ENCODE results near the gene MINDY4.

MINDY4 gene

GRCh38 chr7:30859202-30859939, 88.2 kb downstream of the MINDY4 start:
- no peak for ATAC-seq
- no peaks in the 10 kb centered on the region for H3K27me3 Mint-ChIP-seq
- H3K9me3 Mint-ChIP-seq: no peaks in the 10 kb centered on the region
- peak overlapping the region in 1 of 2 donors; percentile 45 for H3K27ac Mint-ChIP-seq
- no peak overlapping the region for H3K4me3 Mint-ChIP-seq
- no peaks in the 10 kb centered on the region for H3K4me1 Mint-ChIP-seq
- no peak for DNase-seq

- Mint-ChIP-seq H3K4me3 (no peak overlapping the region), H3K27me3 (no peaks in the 10 kb centered on the region), H3K4me1 (no peaks in the 10 kb centered on the region), H3K27ac (peak overlapping the region; percentile 19 to 45), H3K9me3 (no peaks in the 10 kb centered on the region)
- DNase-seq (no peak), ATAC-seq (no peak)
Measured at GRCh38 chr7:30859940-30860496, 88.8 kb downstream of the MINDY4 start.

- no peaks in the 10 kb centered on the region for H3K9me3 Mint-ChIP-seq
- DNase-seq (no peak), ATAC-seq (no peak)
- no peak overlapping the region for H3K27ac Mint-ChIP-seq
- no peak overlapping the region for H3K4me3 Mint-ChIP-seq
- H3K4me1 Mint-ChIP-seq: no peaks in the 10 kb centered on the region
- no peaks in the 10 kb centered on the region for H3K27me3 Mint-ChIP-seq
Measured at GRCh38 chr7:30861612-30862011, 90.4 kb downstream of the MINDY4 start.

GRCh38 chr7:30862995-30863705, 91.9 kb downstream of the MINDY4 start:
- H3K4me1 Mint-ChIP-seq: no peaks in the 10 kb centered on the region
- no peaks in the 10 kb centered on the region for H3K9me3 Mint-ChIP-seq
- DNase-seq (no peak), ATAC-seq (no peak)
- no peaks in the 10 kb centered on the region for H3K27me3 Mint-ChIP-seq
- H3K4me3 Mint-ChIP-seq: no peak overlapping the region
- H3K27ac Mint-ChIP-seq: no peak overlapping the region

GRCh38 chr7:30863706-30864035, 92.5 kb downstream of the MINDY4 start:
- Mint-ChIP-seq H3K4me1 (no peaks in the 10 kb centered on the region), H3K27ac (no peak overlapping the region), H3K9me3 (no peaks in the 10 kb centered on the region), H3K27me3 (no peaks in the 10 kb centered on the region), H3K4me3 (no peak overlapping the region)
- DNase-seq (no peak), ATAC-seq (no peak)

GRCh38 chr7:30864101-30864500, 92.9 kb downstream of the MINDY4 start:
- no peak for ATAC-seq
- Mint-ChIP-seq H3K9me3 (no peaks in the 10 kb centered on the region), H3K4me3 (no peak overlapping the region), H3K27me3 (no peaks in the 10 kb centered on the region), H3K27ac (no peak overlapping the region), H3K4me1 (no peaks in the 10 kb centered on the region)
- no peak for DNase-seq

- H3K9me3 Mint-ChIP-seq: no peaks in the 10 kb centered on the region
- no peaks in the 10 kb centered on the region for H3K27me3 Mint-ChIP-seq
- no peak overlapping the region for H3K4me3 Mint-ChIP-seq
- ATAC-seq: no peak
- no peaks in the 10 kb centered on the region for H3K4me1 Mint-ChIP-seq
- peak overlapping the region in 1 of 2 donors; percentile 13 for H3K27ac Mint-ChIP-seq
- DNase-seq: no peak
Measured at GRCh38 chr7:30865076-30865475, 93.9 kb downstream of the MINDY4 start.

GRCh38 chr7:30865821-30866220, 94.6 kb downstream of the MINDY4 start:
- DNase-seq: no peak
- Mint-ChIP-seq H3K27me3 (no peaks in the 10 kb centered on the region), H3K27ac (no peak overlapping the region), H3K4me1 (no peaks in the 10 kb centered on the region), H3K4me3 (no peak overlapping the region), H3K9me3 (no peaks in the 10 kb centered on the region)
- no peak for ATAC-seq

GRCh38 chr7:30866939-30867338, 95.7 kb downstream of the MINDY4 start:
- no peaks in the 10 kb centered on the region for H3K4me1 Mint-ChIP-seq
- H3K27ac Mint-ChIP-seq: no peak overlapping the region
- no peaks in the 10 kb centered on the region for H3K27me3 Mint-ChIP-seq
- no peaks in the 10 kb centered on the region for H3K9me3 Mint-ChIP-seq
- ATAC-seq (no peak), DNase-seq (no peak)
- no peak overlapping the region for H3K4me3 Mint-ChIP-seq

GRCh38 chr7:30867483-30867882, 96.3 kb downstream of the MINDY4 start:
- DNase-seq: no peak
- no peak overlapping the region for H3K4me3 Mint-ChIP-seq
- no peaks in the 10 kb centered on the region for H3K9me3 Mint-ChIP-seq

GRCh38 chr7:30869794-30870611, 98.8 kb downstream of the MINDY4 start:
- H3K9me3 Mint-ChIP-seq: no peaks in the 10 kb centered on the region
- no peak overlapping the region for H3K27ac Mint-ChIP-seq
- no peaks in the 10 kb centered on the region for H3K27me3 Mint-ChIP-seq
- DNase-seq: no peak
- H3K4me1 Mint-ChIP-seq: no peaks in the 10 kb centered on the region
- H3K4me3 Mint-ChIP-seq: no peak overlapping the region
- ATAC-seq: no peak

More at GRCh38 chr7:30867483-30867882, 96.3 kb downstream of the MINDY4 start:
- Mint-ChIP-seq H3K27ac (no peak overlapping the region), H3K27me3 (no peaks in the 10 kb centered on the region), H3K4me1 (no peaks in the 10 kb centered on the region)
- ATAC-seq: no peak

- Mint-ChIP-seq H3K4me3 (no peak overlapping the region), H3K27ac (peak overlapping the region in 1 of 2 donors; percentile 78), H3K4me1 (no peaks in the 10 kb centered on the region), H3K27me3 (no peaks in the 10 kb centered on the region), H3K9me3 (no peaks in the 10 kb centered on the region)
- ATAC-seq (peak; percentile 48), DNase-seq (no peak)
Measured at GRCh38 chr7:30870821-30871518, 99.8 kb downstream of the MINDY4 start.

GRCh38 chr7:30871655-30872054, 100.4 kb downstream of the MINDY4 start:
- DNase-seq (no peak), ATAC-seq (no peak)
- Mint-ChIP-seq H3K9me3 (no peaks in the 10 kb centered on the region), H3K4me1 (no peaks in the 10 kb centered on the region), H3K4me3 (no peak overlapping the region), H3K27ac (no peak overlapping the region), H3K27me3 (no peaks in the 10 kb centered on the region)

GRCh38 chr7:30873207-30873606, 102.0 kb downstream of the MINDY4 start:
- no peaks in the 10 kb centered on the region for H3K4me1 Mint-ChIP-seq
- DNase-seq (no peak), ATAC-seq (no peak)
- H3K27ac Mint-ChIP-seq: no peak overlapping the region
- H3K9me3 Mint-ChIP-seq: no peaks in the 10 kb centered on the region
- H3K4me3 Mint-ChIP-seq: no peak overlapping the region
- no peaks in the 10 kb centered on the region for H3K27me3 Mint-ChIP-seq

GRCh38 chr7:30873656-30874055, 102.4 kb downstream of the MINDY4 start:
- Mint-ChIP-seq H3K27ac (no peak overlapping the region), H3K4me3 (no peak overlapping the region), H3K4me1 (no peaks in the 10 kb centered on the region), H3K9me3 (no peaks in the 10 kb centered on the region), H3K27me3 (no peaks in the 10 kb centered on the region)
- ATAC-seq (no peak), DNase-seq (no peak)
